SIG-M5 (cell line): ENCODE data around the gene CCDC154.

Experiments used
- DNase-seq: peaks from one replicate; lab custom pipeline; 2025; lab: John Stamatoyannopoulos, UW

CCDC154 gene

GRCh38 chr16:1435921-1436697 is 8.2 kb downstream of the CCDC154 start:
- no peak for DNase-seq

GRCh38 chr16:1434644-1435592 is 9.4 kb downstream of the CCDC154 start:
- no peak for DNase-seq

- DNase-seq = no peak
Observed at GRCh38 chr16:1433756-1434155, 10.6 kb downstream of the CCDC154 start.

- DNase-seq = no peak
Observed at GRCh38 chr16:1433263-1433560, 11.1 kb downstream of the CCDC154 start.

GRCh38 chr16:1432388-1433262 is 11.7 kb downstream of the CCDC154 start:
- no peak for DNase-seq

- no peak for DNase-seq
Observed at GRCh38 chr16:1431497-1432270, 12.7 kb downstream of the CCDC154 start.

- DNase-seq = no peak
Observed at GRCh38 chr16:1430759-1431496, 13.4 kb downstream of the CCDC154 start, which contains the start of gene PERCC1. TSS of gene PERCC1 (plus strand) at chr16:1431078. CDS start at chr16:1432594, 1,516 bp downstream.

GRCh38 chr16:1430214-1430758 is 14.1 kb downstream of the CCDC154 start:
- no peak for DNase-seq

- DNase-seq = no peak
Observed at GRCh38 chr16:1429631-1430030, 14.7 kb downstream of the CCDC154 start.

- no peak for DNase-seq
Observed at GRCh38 chr16:1429012-1429411, 15.3 kb downstream of the CCDC154 start.

GRCh38 chr16:1428511-1428910 is 15.8 kb downstream of the CCDC154 start:
- DNase-seq = no peak

- DNase-seq = no peak
Observed at GRCh38 chr16:1427473-1428461, 16.6 kb downstream of the CCDC154 start.

GRCh38 chr16:1426734-1427471 is 17.5 kb downstream of the CCDC154 start:
- no peak for DNase-seq

GRCh38 chr16:1425616-1426370 is 18.6 kb downstream of the CCDC154 start:
- DNase-seq = no peak

GRCh38 chr16:1424028-1424427 is 20.3 kb downstream of the CCDC154 start:
- DNase-seq = no peak

- no peak for DNase-seq
Observed at GRCh38 chr16:1422076-1422475, 22.3 kb downstream of the CCDC154 start.

- DNase-seq = no peak
Observed at GRCh38 chr16:1420111-1420539, 24.2 kb downstream of the CCDC154 start.
